Myocyte (in vitro differentiated cells): ENCODE measurements around the gene C1QA. TPM values are rescaled to one million over a fixed set of nuclear protein-coding genes. Genes with fewer than 3 reads are reported as not detected.
A peak's percentile ranks its signal among the peaks of the same experiment; 100 is the strongest.

Source experiments
- DNase-seq: peaks from one replicate; pipeline ENCODE4 v3.0.0-alpha.2; 2012; ENCODE audit warnings: low read depth
- total RNA-seq: library from RNA; depleted of rRNA; stranded (reverse); fragments of >200 nt; gene quantifications from 2 replicates; pipeline ENCODE4 v1.2.3, GENCODE V29; 2014

The C1QA gene
- total RNA-seq, 1 donor from 2014 or later, result not detected

GRCh38 chr1:22612671-22613571 is 23.5 kb upstream of the C1QA start:
- DNase-seq, result no peak

GRCh38 chr1:22613572-22613918 is 22.9 kb upstream of the C1QA start:
- no peak for DNase-seq

- no peak for DNase-seq
Observed at GRCh38 chr1:22613951-22614350, 22.5 kb upstream of the C1QA start.

- DNase-seq, result no peak
Observed at GRCh38 chr1:22615886-22616285, 20.5 kb upstream of the C1QA start.

GRCh38 chr1:22616571-22616970 is 19.9 kb upstream of the C1QA start:
- no peak for DNase-seq

GRCh38 chr1:22618056-22618455 is 18.4 kb upstream of the C1QA start:
- DNase-seq, result no peak

GRCh38 chr1:22619252-22619651 is 17.2 kb upstream of the C1QA start:
- DNase-seq, result no peak

- no peak for DNase-seq
Observed at GRCh38 chr1:22619798-22620197, 16.6 kb upstream of the C1QA start.

- no peak for DNase-seq
Observed at GRCh38 chr1:22621761-22622160, 14.7 kb upstream of the C1QA start.

- DNase-seq, result peak; percentile 15
Observed at GRCh38 chr1:22625262-22625925, 11.0 kb upstream of the C1QA start.

GRCh38 chr1:22626237-22627157 is 9.9 kb upstream of the C1QA start:
- DNase-seq, result no peak

- DNase-seq, result no peak
Observed at GRCh38 chr1:22627331-22627730, 9.1 kb upstream of the C1QA start.

GRCh38 chr1:22628698-22629444 is 7.6 kb upstream of the C1QA start:
- DNase-seq, result no peak

- no peak for DNase-seq
Observed at GRCh38 chr1:22629886-22630285, 6.5 kb upstream of the C1QA start.

- DNase-seq, result no peak
Observed at GRCh38 chr1:22633697-22634463, 2.5 kb upstream of the C1QA start.

GRCh38 chr1:22635436-22635835 is 992 bp upstream of the C1QA start:
- DNase-seq, result peak; percentile 71

- DNase-seq, result no peak
Observed at GRCh38 chr1:22636927-22637326, 499 bp downstream of the C1QA start.

- DNase-seq, result no peak
Observed at GRCh38 chr1:22637907-22638445, 1.5 kb downstream of the C1QA start.

GRCh38 chr1:22638476-22639234 is 2.2 kb downstream of the C1QA start:
- DNase-seq, result no peak
